GM23338 (cell line): ENCODE results near the gene RXFP2. TPM values are rescaled to one million over a fixed set of nuclear protein-coding genes. Genes with fewer than 3 reads are reported as not detected.

ENCODE experiments used
- ATAC-seq: fragments of 200-7000 bp; cut with Tn5 transposase; 3 replicates; pipeline ENCODE4 v1.9.1; 2020
- DNase-seq: peaks from one replicate; pipeline ENCODE4 v3.0.0-alpha.2; 2015; ENCODE audit warnings: low spot score
- H2AFZ ChIP-seq: fragments of 200-600 bp; sonication (generic); 2 replicates; pipeline ENCODE4 v1.8.0; 2016; ENCODE audit warnings: antibody characterized with exemption, mild to moderate bottlenecking, moderate library complexity
- H3F3A ChIP-seq: fragments of 200-600 bp; sonication (generic); replicated peaks from 2 replicates; pipeline ENCODE4 v1.8.0; 2017; ENCODE audit warnings: antibody characterized with exemption, mixed run types, low read depth
- H3K27ac ChIP-seq: fragments of 200-600 bp; sonication (generic); 2 replicates; pipeline ENCODE4 v1.6.1; 2016; ENCODE audit warnings: low read depth
- H3K27me3 ChIP-seq: fragments of 200-600 bp; sonication (generic); 2 replicates; pipeline ENCODE4 v1.8.0; 2016; ENCODE audit warnings: mild to moderate bottlenecking, mixed run types, moderate library complexity; ENCODE audit not compliant: insufficient read depth
- H3K36me3 ChIP-seq: fragments of 200-600 bp; sonication (generic); 2 replicates; pipeline ENCODE4 v1.8.0; 2016; ENCODE audit warnings: mild to moderate bottlenecking; ENCODE audit not compliant: insufficient read depth
- H3K4me1 ChIP-seq: fragments of 200-600 bp; sonication (generic); 2 replicates; pipeline ENCODE4 v1.8.0; 2016; ENCODE audit warnings: mild to moderate bottlenecking, moderate library complexity; ENCODE audit not compliant: insufficient read depth
- H3K4me2 ChIP-seq: fragments of 200-600 bp; sonication (generic); 2 replicates; pipeline ENCODE4 v1.7.1; 2017; ENCODE audit warnings: mixed run types
- H3K4me3 ChIP-seq: fragments of 200-600 bp; sonication (generic); 2 replicates; pipeline ENCODE4 v1.6.1; 2016; ENCODE audit warnings: mixed run types
- H3K79me2 ChIP-seq: fragments of 200-600 bp; sonication (generic); replicated peaks from 2 replicates; pipeline ENCODE4 v1.8.0; 2017; ENCODE audit warnings: mild to moderate bottlenecking; ENCODE audit not compliant: insufficient read depth
- H3K9me2 ChIP-seq: fragments of 200-600 bp; sonication (generic); 2 replicates; pipeline ENCODE4 v1.8.0; 2017; ENCODE audit not compliant: insufficient read depth
- H4K20me1 ChIP-seq: fragments of 200-600 bp; sonication (generic); replicated peaks from 2 replicates; pipeline ENCODE4 v1.8.0; 2017; ENCODE audit warnings: mild to moderate bottlenecking; ENCODE audit not compliant: insufficient read depth
- H3K27ac Mint-ChIP-seq: 2 replicates; pipeline ENCODE4 v1.8.0; 2020; ENCODE audit warnings: inconsistent platforms, mild to moderate bottlenecking, moderate library complexity, mixed read lengths
- H3K27me3 Mint-ChIP-seq: 3 replicates; pipeline ENCODE4 v1.8.0; 2022; ENCODE audit warnings: low read depth, mild to moderate bottlenecking, moderate library complexity, mixed read lengths, inconsistent platforms; ENCODE audit not compliant: insufficient read depth, poor library complexity
- H3K36me3 Mint-ChIP-seq: 3 replicates; pipeline ENCODE4 v1.8.0; 2021; ENCODE audit warnings: low read depth, mild to moderate bottlenecking, inconsistent platforms, moderate library complexity, mixed read lengths
- H3K4me1 Mint-ChIP-seq: 3 replicates; pipeline ENCODE4 v1.8.0; 2020; ENCODE audit warnings: mild to moderate bottlenecking, inconsistent platforms, mixed read lengths
- H3K4me3 Mint-ChIP-seq: 3 replicates; pipeline ENCODE4 v1.8.0; 2021; ENCODE audit warnings: moderate library complexity, mild to moderate bottlenecking, inconsistent platforms, mixed read lengths
- H3K9me3 Mint-ChIP-seq: 3 replicates; pipeline ENCODE4 v1.8.0; 2020; ENCODE audit warnings: moderate library complexity, mild to moderate bottlenecking, inconsistent platforms, mixed read lengths
- CREB1 ChIP-seq: fragments of 250-450 bp; sonication (Bioruptor Pico); IDR thresholded peaks from 2 replicates; pipeline ENCODE4 v1.5.0; 2020; ENCODE audit warnings: low read depth, mild to moderate bottlenecking, moderate library complexity
- EZH2 ChIP-seq: fragments of 200-600 bp; sonication (generic); IDR thresholded peaks from one replicate; pipeline ENCODE4 v1.8.0; 2017; ENCODE audit warnings: antibody characterized with exemption, mild to moderate bottlenecking, low read depth; ENCODE audit not compliant: unreplicated experiment
- EZH2phosphoT487 ChIP-seq: fragments of 200-600 bp; sonication (generic); IDR thresholded peaks from one replicate; pipeline ENCODE4 v1.8.1; 2018; ENCODE audit warnings: antibody characterized with exemption; ENCODE audit not compliant: unreplicated experiment
- JUNB ChIP-seq: IDR thresholded peaks from one replicate; pipeline ENCODE4 v1.6.1; 2016; ENCODE audit warnings: antibody characterized with exemption; ENCODE audit not compliant: unreplicated experiment
- NANOG ChIP-seq: IDR thresholded peaks from 2 replicates; pipeline ENCODE4 v1.6.1; 2016; ENCODE audit warnings: antibody characterized with exemption, borderline replicate concordance
- POLR2AphosphoS5 ChIP-seq: IDR thresholded peaks from 2 replicates; pipeline ENCODE4 v1.6.1; 2016; ENCODE audit warnings: antibody characterized with exemption, low read depth
- STAT1 ChIP-seq: IDR thresholded peaks from one replicate; pipeline ENCODE4 v1.6.1; 2016; ENCODE audit warnings: antibody characterized with exemption; ENCODE audit not compliant: unreplicated experiment
- ZNF114 ChIP-seq: fragments of 250-450 bp; sonication (Bioruptor Pico); IDR thresholded peaks from 2 replicates; pipeline ENCODE4 v1.5.0; 2020; ENCODE audit warnings: mild to moderate bottlenecking, moderate library complexity
- ZNF331 ChIP-seq: fragments of 250-450 bp; sonication (Bioruptor Pico); IDR thresholded peaks from 2 replicates; pipeline ENCODE4 v1.5.0; 2020; ENCODE audit warnings: low read depth, mild to moderate bottlenecking, moderate library complexity
- polyA plus RNA-seq: library from polyadenylated mRNA; unstranded; fragments of >200 nt; fragmentation: Nextera tagmentation; extraction: Ambion mirVana; gene quantifications from 2 replicates; pipeline ENCODE4 v1.2.1, GENCODE V29; 2016
- total RNA-seq: library from RNA; depleted of rRNA; stranded (reverse); fragments of >200 nt; shearing (Covaris generic); gene quantifications from 2 replicates; pipeline ENCODE4 v1.2.3, GENCODE V29; 2014
- TF ChIP-seq, protein P1 (sequence below): IDR thresholded peaks from 2 replicates; pipeline ENCODE4 v1.6.1; 2016; ENCODE audit warnings: antibody characterized with exemption
- TF ChIP-seq, protein P2 (sequence below), 2 experiments: fragments of 200-600 bp in 1 of 2; sonication (generic) in 1 of 2; conservative IDR thresholded peaks; 2 replicates each; pipeline versions ENCODE4 v1.5.1 to v1.6.1; 2016 to 2017; ENCODE audit warnings: antibody characterized with exemption in 2 of 2, low read depth in 2 of 2, mild to moderate bottlenecking in 2 of 2, moderate library complexity in 1 of 2
- TF ChIP-seq, protein P3 (sequence below): fragments of 250-450 bp; sonication (Bioruptor Pico); IDR thresholded peaks from 2 replicates; pipeline ENCODE4 v1.5.0; 2020; ENCODE audit warnings: mild to moderate bottlenecking, moderate library complexity
- TF ChIP-seq, protein P4 (sequence below): IDR thresholded peaks from one replicate; pipeline ENCODE4 v1.6.1; 2018; ENCODE audit warnings: antibody characterized with exemption; ENCODE audit not compliant: unreplicated experiment

RXFP2 gene
- total and polyA plus RNA-seq, 2 experiments from 2014 or later, result not detected

DNA sequence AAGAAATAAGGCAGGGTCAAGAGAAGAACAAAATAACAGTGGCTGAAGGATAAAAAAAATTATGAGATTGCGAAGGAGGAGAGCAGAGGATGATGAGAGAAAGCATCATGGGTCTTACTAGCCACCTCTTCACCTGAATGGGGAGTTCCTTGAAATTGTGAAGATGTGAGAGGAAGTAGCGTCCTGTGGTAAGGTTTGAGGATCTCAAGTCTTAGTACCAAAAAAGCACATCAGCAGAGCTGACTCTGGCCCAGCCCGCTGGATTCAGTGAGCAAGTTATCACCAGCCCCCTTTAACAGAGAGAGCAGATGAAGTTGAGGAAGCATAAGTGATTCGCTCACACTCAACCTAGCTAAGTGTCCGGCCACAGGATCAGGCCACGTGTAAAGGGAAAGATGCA, 61.8 kb downstream of the RXFP2 start:
- no peaks in the 10 kb centered on the region; the same call in 2 of the 3 replicates for H3K9me3 Mint-ChIP-seq
- Histone ChIP-seq H3K36me3 (no peaks in the 10 kb centered on the region), H3K79me2 (no peaks in the 10 kb centered on the region), H3K4me1 (no peaks in the 10 kb centered on the region), H3K4me2 (no peak overlapping the region), H3F3A (no peaks in the 10 kb centered on the region), H4K20me1 (no peaks in the 10 kb centered on the region), H2AFZ (no peak overlapping the region), H3K4me3 (no peak overlapping the region), H3K9me2 (no peaks in the 10 kb centered on the region), H3K27ac (no peak overlapping the region), H3K27me3 (no peaks in the 10 kb centered on the region)
- no peak overlapping the region for H3K27ac Mint-ChIP-seq
- no peaks in the 10 kb centered on the region for H3K36me3 Mint-ChIP-seq
- no peaks in the 10 kb centered on the region for H3K27me3 Mint-ChIP-seq
- DNase-seq, result no peak
- ATAC-seq, result no peak
- H3K4me3 Mint-ChIP-seq, result no peak overlapping the region
- no peaks in the 10 kb centered on the region for H3K4me1 Mint-ChIP-seq
- no peak for TF ChIP-seq EZH2
- TF ChIP-seq, protein P1, sequence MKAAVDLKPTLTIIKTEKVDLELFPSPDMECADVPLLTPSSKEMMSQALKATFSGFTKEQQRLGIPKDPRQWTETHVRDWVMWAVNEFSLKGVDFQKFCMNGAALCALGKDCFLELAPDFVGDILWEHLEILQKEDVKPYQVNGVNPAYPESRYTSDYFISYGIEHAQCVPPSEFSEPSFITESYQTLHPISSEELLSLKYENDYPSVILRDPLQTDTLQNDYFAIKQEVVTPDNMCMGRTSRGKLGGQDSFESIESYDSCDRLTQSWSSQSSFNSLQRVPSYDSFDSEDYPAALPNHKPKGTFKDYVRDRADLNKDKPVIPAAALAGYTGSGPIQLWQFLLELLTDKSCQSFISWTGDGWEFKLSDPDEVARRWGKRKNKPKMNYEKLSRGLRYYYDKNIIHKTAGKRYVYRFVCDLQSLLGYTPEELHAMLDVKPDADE, result no peak
- TF ChIP-seq, protein P2, sequence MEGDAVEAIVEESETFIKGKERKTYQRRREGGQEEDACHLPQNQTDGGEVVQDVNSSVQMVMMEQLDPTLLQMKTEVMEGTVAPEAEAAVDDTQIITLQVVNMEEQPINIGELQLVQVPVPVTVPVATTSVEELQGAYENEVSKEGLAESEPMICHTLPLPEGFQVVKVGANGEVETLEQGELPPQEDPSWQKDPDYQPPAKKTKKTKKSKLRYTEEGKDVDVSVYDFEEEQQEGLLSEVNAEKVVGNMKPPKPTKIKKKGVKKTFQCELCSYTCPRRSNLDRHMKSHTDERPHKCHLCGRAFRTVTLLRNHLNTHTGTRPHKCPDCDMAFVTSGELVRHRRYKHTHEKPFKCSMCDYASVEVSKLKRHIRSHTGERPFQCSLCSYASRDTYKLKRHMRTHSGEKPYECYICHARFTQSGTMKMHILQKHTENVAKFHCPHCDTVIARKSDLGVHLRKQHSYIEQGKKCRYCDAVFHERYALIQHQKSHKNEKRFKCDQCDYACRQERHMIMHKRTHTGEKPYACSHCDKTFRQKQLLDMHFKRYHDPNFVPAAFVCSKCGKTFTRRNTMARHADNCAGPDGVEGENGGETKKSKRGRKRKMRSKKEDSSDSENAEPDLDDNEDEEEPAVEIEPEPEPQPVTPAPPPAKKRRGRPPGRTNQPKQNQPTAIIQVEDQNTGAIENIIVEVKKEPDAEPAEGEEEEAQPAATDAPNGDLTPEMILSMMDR (conservative IDR thresholded peaks at IDR 0.05; ENCODE audit: low read depth in 2 of 2), result no peak
- no peak for TF ChIP-seq EZH2phosphoT487
- TF ChIP-seq POLR2AphosphoS5, result no peak
- TF ChIP-seq NANOG, result no peak
- TF ChIP-seq, protein P3, sequence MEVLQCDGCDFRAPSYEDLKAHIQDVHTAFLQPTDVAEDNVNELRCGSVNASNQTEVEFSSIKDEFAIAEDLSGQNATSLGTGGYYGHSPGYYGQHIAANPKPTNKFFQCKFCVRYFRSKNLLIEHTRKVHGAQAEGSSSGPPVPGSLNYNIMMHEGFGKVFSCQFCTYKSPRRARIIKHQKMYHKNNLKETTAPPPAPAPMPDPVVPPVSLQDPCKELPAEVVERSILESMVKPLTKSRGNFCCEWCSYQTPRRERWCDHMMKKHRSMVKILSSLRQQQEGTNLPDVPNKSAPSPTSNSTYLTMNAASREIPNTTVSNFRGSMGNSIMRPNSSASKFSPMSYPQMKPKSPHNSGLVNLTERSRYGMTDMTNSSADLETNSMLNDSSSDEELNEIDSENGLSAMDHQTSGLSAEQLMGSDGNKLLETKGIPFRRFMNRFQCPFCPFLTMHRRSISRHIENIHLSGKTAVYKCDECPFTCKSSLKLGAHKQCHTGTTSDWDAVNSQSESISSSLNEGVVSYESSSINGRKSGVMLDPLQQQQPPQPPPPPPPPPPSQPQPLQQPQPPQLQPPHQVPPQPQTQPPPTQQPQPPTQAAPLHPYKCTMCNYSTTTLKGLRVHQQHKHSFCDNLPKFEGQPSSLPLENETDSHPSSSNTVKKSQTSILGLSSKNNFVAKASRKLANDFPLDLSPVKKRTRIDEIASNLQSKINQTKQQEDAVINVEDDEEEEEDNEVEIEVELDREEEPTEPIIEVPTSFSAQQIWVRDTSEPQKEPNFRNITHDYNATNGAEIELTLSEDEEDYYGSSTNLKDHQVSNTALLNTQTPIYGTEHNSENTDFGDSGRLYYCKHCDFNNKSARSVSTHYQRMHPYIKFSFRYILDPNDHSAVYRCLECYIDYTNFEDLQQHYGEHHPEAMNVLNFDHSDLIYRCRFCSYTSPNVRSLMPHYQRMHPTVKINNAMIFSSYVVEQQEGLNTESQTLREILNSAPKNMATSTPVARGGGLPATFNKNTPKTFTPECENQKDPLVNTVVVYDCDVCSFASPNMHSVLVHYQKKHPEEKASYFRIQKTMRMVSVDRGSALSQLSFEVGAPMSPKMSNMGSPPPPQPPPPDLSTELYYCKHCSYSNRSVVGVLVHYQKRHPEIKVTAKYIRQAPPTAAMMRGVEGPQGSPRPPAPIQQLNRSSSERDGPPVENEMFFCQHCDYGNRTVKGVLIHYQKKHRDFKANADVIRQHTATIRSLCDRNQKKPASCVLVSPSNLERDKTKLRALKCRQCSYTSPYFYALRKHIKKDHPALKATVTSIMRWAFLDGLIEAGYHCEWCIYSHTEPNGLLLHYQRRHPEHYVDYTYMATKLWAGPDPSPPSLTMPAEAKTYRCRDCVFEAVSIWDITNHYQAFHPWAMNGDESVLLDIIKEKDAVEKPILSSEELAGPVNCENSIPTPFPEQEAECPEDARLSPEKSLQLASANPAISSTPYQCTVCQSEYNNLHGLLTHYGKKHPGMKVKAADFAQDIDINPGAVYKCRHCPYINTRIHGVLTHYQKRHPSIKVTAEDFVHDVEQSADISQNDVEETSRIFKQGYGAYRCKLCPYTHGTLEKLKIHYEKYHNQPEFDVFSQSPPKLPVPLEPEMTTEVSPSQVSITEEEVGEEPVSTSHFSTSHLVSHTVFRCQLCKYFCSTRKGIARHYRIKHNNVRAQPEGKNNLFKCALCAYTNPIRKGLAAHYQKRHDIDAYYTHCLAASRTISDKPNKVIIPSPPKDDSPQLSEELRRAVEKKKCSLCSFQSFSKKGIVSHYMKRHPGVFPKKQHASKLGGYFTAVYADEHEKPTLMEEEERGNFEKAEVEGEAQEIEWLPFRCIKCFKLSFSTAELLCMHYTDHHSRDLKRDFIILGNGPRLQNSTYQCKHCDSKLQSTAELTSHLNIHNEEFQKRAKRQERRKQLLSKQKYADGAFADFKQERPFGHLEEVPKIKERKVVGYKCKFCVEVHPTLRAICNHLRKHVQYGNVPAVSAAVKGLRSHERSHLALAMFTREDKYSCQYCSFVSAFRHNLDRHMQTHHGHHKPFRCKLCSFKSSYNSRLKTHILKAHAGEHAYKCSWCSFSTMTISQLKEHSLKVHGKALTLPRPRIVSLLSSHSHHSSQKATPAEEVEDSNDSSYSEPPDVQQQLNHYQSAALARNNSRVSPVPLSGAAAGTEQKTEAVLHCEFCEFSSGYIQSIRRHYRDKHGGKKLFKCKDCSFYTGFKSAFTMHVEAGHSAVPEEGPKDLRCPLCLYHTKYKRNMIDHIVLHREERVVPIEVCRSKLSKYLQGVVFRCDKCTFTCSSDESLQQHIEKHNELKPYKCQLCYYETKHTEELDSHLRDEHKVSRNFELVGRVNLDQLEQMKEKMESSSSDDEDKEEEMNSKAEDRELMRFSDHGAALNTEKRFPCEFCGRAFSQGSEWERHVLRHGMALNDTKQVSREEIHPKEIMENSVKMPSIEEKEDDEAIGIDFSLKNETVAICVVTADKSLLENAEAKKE (CRISPR knock-in tag), result no peak
- no peak for TF ChIP-seq STAT1
- TF ChIP-seq ZNF114 (CRISPR knock-in tag), result no peak
- no peak for TF ChIP-seq ZNF331 (CRISPR knock-in tag)
- no peak for TF ChIP-seq CREB1 (CRISPR knock-in tag)
- TF ChIP-seq, protein P4, sequence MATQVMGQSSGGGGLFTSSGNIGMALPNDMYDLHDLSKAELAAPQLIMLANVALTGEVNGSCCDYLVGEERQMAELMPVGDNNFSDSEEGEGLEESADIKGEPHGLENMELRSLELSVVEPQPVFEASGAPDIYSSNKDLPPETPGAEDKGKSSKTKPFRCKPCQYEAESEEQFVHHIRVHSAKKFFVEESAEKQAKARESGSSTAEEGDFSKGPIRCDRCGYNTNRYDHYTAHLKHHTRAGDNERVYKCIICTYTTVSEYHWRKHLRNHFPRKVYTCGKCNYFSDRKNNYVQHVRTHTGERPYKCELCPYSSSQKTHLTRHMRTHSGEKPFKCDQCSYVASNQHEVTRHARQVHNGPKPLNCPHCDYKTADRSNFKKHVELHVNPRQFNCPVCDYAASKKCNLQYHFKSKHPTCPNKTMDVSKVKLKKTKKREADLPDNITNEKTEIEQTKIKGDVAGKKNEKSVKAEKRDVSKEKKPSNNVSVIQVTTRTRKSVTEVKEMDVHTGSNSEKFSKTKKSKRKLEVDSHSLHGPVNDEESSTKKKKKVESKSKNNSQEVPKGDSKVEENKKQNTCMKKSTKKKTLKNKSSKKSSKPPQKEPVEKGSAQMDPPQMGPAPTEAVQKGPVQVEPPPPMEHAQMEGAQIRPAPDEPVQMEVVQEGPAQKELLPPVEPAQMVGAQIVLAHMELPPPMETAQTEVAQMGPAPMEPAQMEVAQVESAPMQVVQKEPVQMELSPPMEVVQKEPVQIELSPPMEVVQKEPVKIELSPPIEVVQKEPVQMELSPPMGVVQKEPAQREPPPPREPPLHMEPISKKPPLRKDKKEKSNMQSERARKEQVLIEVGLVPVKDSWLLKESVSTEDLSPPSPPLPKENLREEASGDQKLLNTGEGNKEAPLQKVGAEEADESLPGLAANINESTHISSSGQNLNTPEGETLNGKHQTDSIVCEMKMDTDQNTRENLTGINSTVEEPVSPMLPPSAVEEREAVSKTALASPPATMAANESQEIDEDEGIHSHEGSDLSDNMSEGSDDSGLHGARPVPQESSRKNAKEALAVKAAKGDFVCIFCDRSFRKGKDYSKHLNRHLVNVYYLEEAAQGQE, result no peak
- TF ChIP-seq JUNB, result no peak
